ENCODE results near the gene KRTAP3-1. TPM values are rescaled to one million over a fixed set of nuclear protein-coding genes. Genes with fewer than 3 reads are reported as not detected.

KRTAP3-1 gene
- total and polyA plus RNA-seq, 3 donors from 2014 or later = not detected

Small RNA genes within 50 kb of the gene (small RNA-seq; reads per million reads assigned to genes)
- 0 reads per million in 2 donors for gene KRTAP3-4P

Other genes with a start within 250 kb of the KRTAP3-1 start
Only the 30 nearest of the 37 such genes appear.
- gene KRT28, start 209.2 kb downstream of the KRTAP3-1 start, total RNA-seq = under 1 TPM; 0.43 to 0.87 TPM
- 0.37 TPM for gene KRT28, start 209.2 kb downstream of the KRTAP3-1 start, polyA plus RNA-seq (ENCODE audit: insufficient read depth, low read depth, low replicate concordance)
- gene KRT10, start 186.5 kb downstream of the KRTAP3-1 start, total RNA-seq = 10 to 100 TPM; 22.1 to 25.8 TPM
- gene KRT10, start 186.5 kb downstream of the KRTAP3-1 start, polyA plus RNA-seq (ENCODE audit: insufficient read depth, low read depth, low replicate concordance) = 69.4 TPM
- gene KRT12, start 141.9 kb downstream of the KRTAP3-1 start, total RNA-seq = under 1 TPM; 0.63 to 0.68 TPM
- 0.26 TPM for gene KRT12, start 141.9 kb downstream of the KRTAP3-1 start, polyA plus RNA-seq (ENCODE audit: insufficient read depth, low read depth, low replicate concordance)
- gene KRT20, start 123.9 kb downstream of the KRTAP3-1 start, total RNA-seq = not detected
- not detected for gene KRT20, start 123.9 kb downstream of the KRTAP3-1 start, polyA plus RNA-seq (ENCODE audit: insufficient read depth, low read depth, low replicate concordance)
- 10 to 100 TPM; 14.0 to 17.3 TPM for gene KRT23, start 71.5 kb downstream of the KRTAP3-1 start, total RNA-seq
- gene KRT23, start 71.5 kb downstream of the KRTAP3-1 start, polyA plus RNA-seq (ENCODE audit: insufficient read depth, low read depth, low replicate concordance) = 52.2 TPM
- gene KRT39, start 42.2 kb downstream of the KRTAP3-1 start, total RNA-seq = not detected
- gene KRT39, start 42.2 kb downstream of the KRTAP3-1 start, polyA plus RNA-seq (ENCODE audit: insufficient read depth, low read depth, low replicate concordance) = not detected
- under 1 TPM in 1 of 2 donors, not detected in 1; 0.16 TPM for gene KRT40, start 24.8 kb downstream of the KRTAP3-1 start, total RNA-seq
- gene KRT40, start 24.8 kb downstream of the KRTAP3-1 start, polyA plus RNA-seq (ENCODE audit: insufficient read depth, low read depth, low replicate concordance) = 0.45 TPM
- gene KRTAP3-3, start 15.0 kb downstream of the KRTAP3-1 start, total RNA-seq = not detected
- not detected for gene KRTAP3-3, start 15.0 kb downstream of the KRTAP3-1 start, polyA plus RNA-seq (ENCODE audit: insufficient read depth, low read depth, low replicate concordance)
- gene KRTAP3-2, start 9.2 kb downstream of the KRTAP3-1 start, total RNA-seq = not detected
- gene KRTAP3-2, start 9.2 kb downstream of the KRTAP3-1 start, polyA plus RNA-seq (ENCODE audit: insufficient read depth, low read depth, low replicate concordance) = not detected
- not detected for gene KRTAP1-5, start 18.1 kb upstream of the KRTAP3-1 start, total RNA-seq
- not detected for gene KRTAP1-5, start 18.1 kb upstream of the KRTAP3-1 start, polyA plus RNA-seq (ENCODE audit: insufficient read depth, low read depth, low replicate concordance)
- not detected for gene KRTAP1-4, start 21.1 kb upstream of the KRTAP3-1 start, total RNA-seq
- not detected for gene KRTAP1-4, start 21.1 kb upstream of the KRTAP3-1 start, polyA plus RNA-seq (ENCODE audit: insufficient read depth, low read depth, low replicate concordance)
- gene KRTAP1-3, start 25.7 kb upstream of the KRTAP3-1 start, total RNA-seq = not detected
- not detected for gene KRTAP1-3, start 25.7 kb upstream of the KRTAP3-1 start, polyA plus RNA-seq (ENCODE audit: insufficient read depth, low read depth, low replicate concordance)
- not detected for gene KRTAP1-1, start 32.3 kb upstream of the KRTAP3-1 start, total RNA-seq
- gene KRTAP1-1, start 32.3 kb upstream of the KRTAP3-1 start, polyA plus RNA-seq (ENCODE audit: insufficient read depth, low read depth, low replicate concordance) = not detected
- gene KRTAP2-1, start 38.2 kb upstream of the KRTAP3-1 start, total RNA-seq = not detected
- gene KRTAP2-1, start 38.2 kb upstream of the KRTAP3-1 start, polyA plus RNA-seq (ENCODE audit: insufficient read depth, low read depth, low replicate concordance) = not detected
- gene KRTAP2-2, start 46.1 kb upstream of the KRTAP3-1 start, total RNA-seq = not detected
- gene KRTAP2-2, start 46.1 kb upstream of the KRTAP3-1 start, polyA plus RNA-seq (ENCODE audit: insufficient read depth, low read depth, low replicate concordance) = not detected
- not detected for gene KRTAP2-3, start 51.0 kb upstream of the KRTAP3-1 start, total RNA-seq
- not detected for gene KRTAP2-3, start 51.0 kb upstream of the KRTAP3-1 start, polyA plus RNA-seq (ENCODE audit: insufficient read depth, low read depth, low replicate concordance)
- not detected for gene KRTAP2-4, start 56.8 kb upstream of the KRTAP3-1 start, total RNA-seq
- not detected for gene KRTAP2-4, start 56.8 kb upstream of the KRTAP3-1 start, polyA plus RNA-seq (ENCODE audit: insufficient read depth, low read depth, low replicate concordance)
- not detected for gene KRTAP4-7, start 75.0 kb upstream of the KRTAP3-1 start, total RNA-seq
- gene KRTAP4-7, start 75.0 kb upstream of the KRTAP3-1 start, polyA plus RNA-seq (ENCODE audit: insufficient read depth, low read depth, low replicate concordance) = not detected
- gene KRTAP4-8, start 89.0 kb upstream of the KRTAP3-1 start, total RNA-seq = not detected
- gene KRTAP4-8, start 89.0 kb upstream of the KRTAP3-1 start, polyA plus RNA-seq (ENCODE audit: insufficient read depth, low read depth, low replicate concordance) = not detected
- gene KRTAP4-16, start 93.1 kb upstream of the KRTAP3-1 start, total RNA-seq = not detected
- not detected for gene KRTAP4-16, start 93.1 kb upstream of the KRTAP3-1 start, polyA plus RNA-seq (ENCODE audit: insufficient read depth, low read depth, low replicate concordance)
- gene KRTAP4-9, start 96.3 kb upstream of the KRTAP3-1 start, total RNA-seq = not detected
- gene KRTAP4-9, start 96.3 kb upstream of the KRTAP3-1 start, polyA plus RNA-seq (ENCODE audit: insufficient read depth, low read depth, low replicate concordance) = not detected
- gene KRTAP4-11, start 109.2 kb upstream of the KRTAP3-1 start, total RNA-seq = not detected
- not detected for gene KRTAP4-11, start 109.2 kb upstream of the KRTAP3-1 start, polyA plus RNA-seq (ENCODE audit: insufficient read depth, low read depth, low replicate concordance)
- gene KRTAP4-12, start 115.1 kb upstream of the KRTAP3-1 start, total RNA-seq = not detected
- gene KRTAP4-12, start 115.1 kb upstream of the KRTAP3-1 start, polyA plus RNA-seq (ENCODE audit: insufficient read depth, low read depth, low replicate concordance) = not detected
- not detected for gene KRTAP4-6, start 131.4 kb upstream of the KRTAP3-1 start, total RNA-seq
- gene KRTAP4-6, start 131.4 kb upstream of the KRTAP3-1 start, polyA plus RNA-seq (ENCODE audit: insufficient read depth, low read depth, low replicate concordance) = not detected
- gene KRTAP4-5, start 140.7 kb upstream of the KRTAP3-1 start, total RNA-seq = not detected
- not detected for gene KRTAP4-5, start 140.7 kb upstream of the KRTAP3-1 start, polyA plus RNA-seq (ENCODE audit: insufficient read depth, low read depth, low replicate concordance)
- gene KRTAP4-4, start 151.6 kb upstream of the KRTAP3-1 start, total RNA-seq = not detected
- gene KRTAP4-4, start 151.6 kb upstream of the KRTAP3-1 start, polyA plus RNA-seq (ENCODE audit: insufficient read depth, low read depth, low replicate concordance) = not detected
- not detected for gene KRTAP4-3, start 159.1 kb upstream of the KRTAP3-1 start, total RNA-seq
- not detected for gene KRTAP4-3, start 159.1 kb upstream of the KRTAP3-1 start, polyA plus RNA-seq (ENCODE audit: insufficient read depth, low read depth, low replicate concordance)
- gene KRTAP4-2, start 169.1 kb upstream of the KRTAP3-1 start, total RNA-seq = not detected
- not detected for gene KRTAP4-2, start 169.1 kb upstream of the KRTAP3-1 start, polyA plus RNA-seq (ENCODE audit: insufficient read depth, low read depth, low replicate concordance)
- gene KRTAP4-1, start 175.8 kb upstream of the KRTAP3-1 start, total RNA-seq = not detected
- not detected for gene KRTAP4-1, start 175.8 kb upstream of the KRTAP3-1 start, polyA plus RNA-seq (ENCODE audit: insufficient read depth, low read depth, low replicate concordance)
- gene KRTAP9-1, start 180.8 kb upstream of the KRTAP3-1 start, total RNA-seq = not detected
- gene KRTAP9-1, start 180.8 kb upstream of the KRTAP3-1 start, polyA plus RNA-seq (ENCODE audit: insufficient read depth, low read depth, low replicate concordance) = not detected

Data from testis (tissue), 3 donors.